Stimulated activated CD4-positive, alpha-beta T cell treated with anti-CD3 and anti-CD28 coated beads, Interleukin-4, amount 100 ng/mL, for 1 hour (primary cell): Measurements from ENCODE around the gene FOXO3.
"Not testable (repeated sequence)": the region's sequence is repeated elsewhere in the genome, so short reads cannot be mapped to it uniquely, and the experiment has no call there.

Experiments used
- DNase-seq: peaks from one replicate; pipeline ENCODE4 v3.0.0-alpha.2; 2020

Gene FOXO3

GRCh38 chr6:108560463-108561308 lies at the start of gene FOXO3:
Gene FOXO3 (plus strand): TSS chr6:108560917. CDS start chr6:108561209, 292 bp downstream.
- peak; percentile 63 for DNase-seq

GRCh38 chr6:108518714-108519576 lies 41.8 kb upstream of the FOXO3 start:
- no peak for DNase-seq

GRCh38 chr6:108521616-108522107 lies 39.1 kb upstream of the FOXO3 start:
- no peak for DNase-seq

GRCh38 chr6:108523697-108524096 lies 37.0 kb upstream of the FOXO3 start:
- DNase-seq = no peak

- no peak for DNase-seq
Measured at GRCh38 chr6:108524528-108525248, 36.0 kb upstream of the FOXO3 start.

GRCh38 chr6:108526739-108527174 lies 34.0 kb upstream of the FOXO3 start:
- DNase-seq = no peak

- DNase-seq = no peak
Measured at GRCh38 chr6:108528878-108529277, 31.8 kb upstream of the FOXO3 start.

GRCh38 chr6:108531332-108531731 lies 29.4 kb upstream of the FOXO3 start:
- DNase-seq = no peak

- no peak for DNase-seq
Measured at GRCh38 chr6:108535114-108535742, 25.5 kb upstream of the FOXO3 start.

- DNase-seq = not testable (repeated sequence)
Measured at GRCh38 chr6:108535920-108536535, 24.7 kb upstream of the FOXO3 start.

GRCh38 chr6:108541843-108542759 lies 18.6 kb upstream of the FOXO3 start:
- DNase-seq = peak; percentile 62

GRCh38 chr6:108543175-108543940 lies 17.4 kb upstream of the FOXO3 start:
- DNase-seq = no peak

GRCh38 chr6:108544606-108545005 lies 16.1 kb upstream of the FOXO3 start:
- DNase-seq = no peak

GRCh38 chr6:108546079-108547049 lies 14.4 kb upstream of the FOXO3 start:
- no peak for DNase-seq

GRCh38 chr6:108549241-108549640 lies 11.5 kb upstream of the FOXO3 start:
- no peak for DNase-seq

- DNase-seq = no peak
Measured at GRCh38 chr6:108549741-108550140, 11.0 kb upstream of the FOXO3 start.

GRCh38 chr6:108550256-108550655 lies 10.5 kb upstream of the FOXO3 start:
- no peak for DNase-seq

- DNase-seq = no peak
Measured at GRCh38 chr6:108555399-108556052, 5.2 kb upstream of the FOXO3 start.
